OCI-LY7 (cell line): ENCODE measurements around the gene IL17RA.

ENCODE experiments used
- CTCF ChIP-seq: fragments of 200-600 bp; sonication (generic); conservative IDR thresholded peaks from 2 replicates; pipeline ENCODE4 v1.5.1; 2014; ENCODE audit warnings: mild to moderate bottlenecking, antibody characterized with exemption, low read length, moderate library complexity, mixed read lengths
- EZH2phosphoT487 ChIP-seq: fragments of 200-600 bp; sonication (generic); IDR thresholded peaks from 2 replicates; pipeline ENCODE4 v1.6.1; 2018; ENCODE audit warnings: low read depth, borderline replicate concordance, mild to moderate bottlenecking, mixed run types, antibody characterized with exemption, low read length, moderate library complexity, mixed read lengths

- no peak for TF ChIP-seq EZH2phosphoT487
- TF ChIP-seq CTCF, result no peak
Measured at GRCh38 chr22:17135153-17135760, 50.5 kb downstream of the IL17RA start.
